ENCODE data around the gene DLGAP4. TPM values are rescaled to one million over a fixed set of nuclear protein-coding genes. Genes with fewer than 3 reads are reported as not detected.

The DLGAP4 gene
- total RNA-seq, 1 experiment from 2014 or later, result 59.9 TPM

- ChIA-PET CTCF (interaction anchor here (0.5 to 1.7 kb wide), 3 partner anchors 128 to 283 kb away, joined by 4 to 9 read pairs (median 4); no protein-coding TSS in a partner anchor), POLR2A (ENCODE audit: low non-redundant PET) (no interaction called here)
- Histone ChIP-seq H3K27me3 (replicated peaks; ENCODE audit: insufficient read depth, low read depth, low read length, poor library complexity) (no peaks in the 10 kb centered on the region), H3K9me3 (ENCODE audit: low read depth, low read length, poor library complexity, severe bottlenecking) (no peaks in the 10 kb centered on the region), H3K27ac (ENCODE audit: low read depth, low read length, poor library complexity, severe bottlenecking) (no peak overlapping the region), H3K4me3 (ENCODE audit: low read depth, low read length, poor library complexity, severe bottlenecking) (no peak overlapping the region), H3K4me1 (ENCODE audit: insufficient read depth, low read length, poor library complexity, severe bottlenecking) (no peaks in the 10 kb centered on the region), H3K36me3 (ENCODE audit: insufficient read depth, low read length, poor library complexity, severe bottlenecking) (no peaks in the 10 kb centered on the region)
- intact Hi-C loops (cut with micrococcal nuclease; ENCODE audit: unreplicated experiment), result no loop called here
- BruUV-seq (replicated peaks), result no TSS peak
- no peak for TF ChIP-seq EZH2 (IDR thresholded peaks at IDR 0.05; ENCODE audit: borderline replicate concordance, low read depth, low read length, poor library complexity, severe bottlenecking)
- TF ChIP-seq CTCF (conservative IDR thresholded peaks at IDR 0.05; ENCODE audit: low read depth, low read length), result no peak
- DNase-seq (ENCODE audit: low spot score), result no peak
Observed at GRCh38 chr20:36440370-36441026, 134.4 kb downstream of the DLGAP4 start.

- TF ChIP-seq EZH2 (IDR thresholded peaks at IDR 0.05; ENCODE audit: borderline replicate concordance, low read depth, low read length, poor library complexity, severe bottlenecking) (no peak), CTCF (conservative IDR thresholded peaks at IDR 0.05; ENCODE audit: low read depth, low read length) (no peak)
- intact Hi-C loops (cut with micrococcal nuclease; ENCODE audit: unreplicated experiment), result no loop called here
Observed at GRCh38 chr20:36441027-36441414, 134.9 kb downstream of the DLGAP4 start.

GRCh38 chr20:36441416-36441815, 135.3 kb downstream of the DLGAP4 start:
- Histone ChIP-seq H3K4me3 (ENCODE audit: low read depth, low read length, poor library complexity, severe bottlenecking) (no peak overlapping the region), H3K4me1 (ENCODE audit: insufficient read depth, low read length, poor library complexity, severe bottlenecking) (no peaks in the 10 kb centered on the region), H3K36me3 (ENCODE audit: insufficient read depth, low read length, poor library complexity, severe bottlenecking) (no peaks in the 10 kb centered on the region), H3K27me3 (replicated peaks; ENCODE audit: insufficient read depth, low read depth, low read length, poor library complexity) (no peaks in the 10 kb centered on the region), H3K9me3 (ENCODE audit: low read depth, low read length, poor library complexity, severe bottlenecking) (no peaks in the 10 kb centered on the region), H3K27ac (ENCODE audit: low read depth, low read length, poor library complexity, severe bottlenecking) (no peak overlapping the region)
- CTCF ChIA-PET, result no interaction called here
- BruUV-seq (replicated peaks), result no TSS peak
- POLR2A ChIA-PET (ENCODE audit: low non-redundant PET), result no interaction called here
- DNase-seq (ENCODE audit: low spot score), result no peak
- intact Hi-C loops (cut with micrococcal nuclease; ENCODE audit: unreplicated experiment), result no loop called here
- no peak for TF ChIP-seq EZH2 (IDR thresholded peaks at IDR 0.05; ENCODE audit: borderline replicate concordance, low read depth, low read length, poor library complexity, severe bottlenecking)
- TF ChIP-seq CTCF (conservative IDR thresholded peaks at IDR 0.05; ENCODE audit: low read depth, low read length), result no peak

More at GRCh38 chr20:36441027-36441414, 134.9 kb downstream of the DLGAP4 start:
- no TSS peak for BruUV-seq (replicated peaks)
- ChIA-PET POLR2A (ENCODE audit: low non-redundant PET) (no interaction called here), CTCF (interaction anchor here (0.5 kb wide), 1 partner anchor 127 kb away, joined by 4 read pairs; no protein-coding TSS in a partner anchor)
- H3K4me1 ChIP-seq (ENCODE audit: insufficient read depth, low read length, poor library complexity, severe bottlenecking), result no peaks in the 10 kb centered on the region
- no peaks in the 10 kb centered on the region for H3K27me3 ChIP-seq (replicated peaks; ENCODE audit: insufficient read depth, low read depth, low read length, poor library complexity)
- H3K27ac ChIP-seq (ENCODE audit: low read depth, low read length, poor library complexity, severe bottlenecking), result no peak overlapping the region
- H3K4me3 ChIP-seq (ENCODE audit: low read depth, low read length, poor library complexity, severe bottlenecking), result no peak overlapping the region
- no peaks in the 10 kb centered on the region for H3K36me3 ChIP-seq (ENCODE audit: insufficient read depth, low read length, poor library complexity, severe bottlenecking)
- no peak for DNase-seq (ENCODE audit: low spot score)
- no peaks in the 10 kb centered on the region for H3K9me3 ChIP-seq (ENCODE audit: low read depth, low read length, poor library complexity, severe bottlenecking)

All from A673 (cell line).